ENCODE data around the gene GPC3.

DNA sequence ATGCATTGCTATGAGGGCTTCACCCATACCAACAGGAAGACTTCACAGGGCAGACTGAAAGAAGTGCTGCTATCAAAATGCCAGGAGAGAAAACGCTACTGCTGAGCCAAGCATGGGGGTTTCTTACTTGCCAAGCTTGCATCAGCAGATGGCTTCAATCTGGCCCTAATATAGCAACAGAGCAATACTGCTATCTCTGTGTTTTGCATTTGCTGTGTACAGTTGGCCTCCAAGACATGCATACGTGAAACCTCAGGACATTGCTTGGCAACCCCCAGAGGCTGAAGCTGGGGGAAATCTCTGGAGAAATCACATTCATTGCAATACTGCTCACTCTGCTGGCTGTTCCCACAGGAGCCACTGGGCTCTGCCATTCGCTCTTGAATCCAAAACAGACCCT lies 442.9 kb downstream of the GPC3 start:
- TF ChIP-seq YY1 (IDR thresholded peaks at IDR 0.05; ENCODE audit: insufficient read depth, insufficient read length) (no peak), ZNF274 (IDR thresholded peaks at IDR 0.05; ENCODE audit: low read depth, low read length) (no peak), SUZ12 (IDR thresholded peaks at IDR 0.05; ENCODE audit: extremely low read depth, insufficient read depth, insufficient read length) (no peak)
